Esophagus squamous epithelium (tissue), 5 donors: Measurements from ENCODE around the gene TRAK1. TPM values are rescaled to one million over a fixed set of nuclear protein-coding genes. Genes with fewer than 3 reads are reported as not detected.

Experiments used
- DNase-seq: peaks from one replicate; lab custom pipeline; 2025; lab: John Stamatoyannopoulos, UW
- H3K27ac ChIP-seq, 4 donors: fragments of 200-600 bp; sonication (generic); one replicate each; pipeline ENCODE4 v1.5.1; 2016 to 2019; ENCODE audit warnings: mild to moderate bottlenecking in 1 of 4
- H3K27me3 ChIP-seq, 4 donors: fragments of 200-600 bp; sonication (generic); 1 replicate in 3 of 4; 2 replicates in 1 of 4; pipeline versions ENCODE4 v1.5.1 to v1.6.0; 2017 to 2021; ENCODE audit warnings: antibody characterized with exemption in 1 of 4
- H3K36me3 ChIP-seq, 3 donors: fragments of 200-600 bp; sonication (generic); one replicate each; pipeline ENCODE4 v1.5.1; 2016 to 2019
- H3K4me1 ChIP-seq, 3 donors: fragments of 200-600 bp; sonication (generic); one replicate each; pipeline ENCODE4 v1.5.1; 2017 to 2019
- H3K4me3 ChIP-seq, 4 donors: fragments of 200-600 bp; sonication (generic); 1 replicate in 3 of 4; 2 replicates in 1 of 4; pipeline ENCODE4 v1.5.1; 2016 to 2019; ENCODE audit warnings: mild to moderate bottlenecking in 2 of 4, moderate library complexity in 1 of 4
- H3K9me3 ChIP-seq, 3 donors: fragments of 200-600 bp; sonication (generic); one replicate each; pipeline ENCODE4 v1.5.1; 2016 to 2019
- CTCF ChIP-seq, 6 experiments: fragments of 450-650 bp in 4 of 6; fragments of 200-600 bp in 2 of 6; sonication (generic) in 2 of 6; IDR thresholded peaks; one replicate each; pipeline ENCODE4 v1.5.1; 2016 to 2019; ENCODE audit warnings: antibody characterized with exemption in 6 of 6, mild to moderate bottlenecking in 4 of 6, moderate library complexity in 4 of 6
- POLR2A ChIP-seq, 4 donors: fragments of 450-650 bp; IDR thresholded peaks; one replicate each; pipeline ENCODE4 v1.6.1; 2017; ENCODE audit warnings: antibody characterized with exemption in 4 of 4, mild to moderate bottlenecking in 4 of 4, moderate library complexity in 3 of 4
- WGBS, 2 donors: methylation state at CpG; one replicate each; pipeline ENCODE4 v1.1.5; 2018; 5-methylcytosine and 5-hydroxymethylcytosine counted together
- intact Hi-C: fragments of 100-400 bp; cut with DNase I; formaldehyde crosslinking; loops from one replicate; pipeline ENCODE4 v1.15.0; 2022
- small RNA-seq, 4 donors: library from RNA; depleted of rRNA; stranded (forward); fragments of <200 nt; gene quantifications; one replicate each; pipeline ENCODE3, GENCODE V24; 2016
- total RNA-seq, 4 donors: library from RNA; depleted of rRNA; stranded (reverse); fragments of >200 nt; gene quantifications; one replicate each; pipeline ENCODE4 v1.1.0, GENCODE V29; 2016
- donor health status: DM: yes; HTN: yes; CAD: no.

The TRAK1 gene
- total RNA-seq, 4 donors from 2014 or later, result 31.8 to 40.6 (median 37.7) TPM

GRCh38 chr3:42273361-42273760 is 182.2 kb downstream of the TRAK1 start:
- TF ChIP-seq POLR2A (IDR thresholded peaks at IDR 0.05) (no peak), CTCF (IDR thresholded peaks at IDR 0.05) (no peak)
- no peak for DNase-seq
- Histone ChIP-seq H3K9me3 (no peaks in the 10 kb centered on the region), H3K4me1 (no peaks in the 10 kb centered on the region), H3K27me3 (peaks cover 0 to 38% (median 0%) of the 10 kb centered on the region in 4 donors), H3K4me3 (no peak overlapping the region), H3K36me3 (no peaks in the 10 kb centered on the region), H3K27ac (no peak overlapping the region)
- 46 to 57% methylated on average over 2 of the region's 2 CpGs for WGBS, 2 donors
- intact Hi-C loops, result no loop called here

DNA sequence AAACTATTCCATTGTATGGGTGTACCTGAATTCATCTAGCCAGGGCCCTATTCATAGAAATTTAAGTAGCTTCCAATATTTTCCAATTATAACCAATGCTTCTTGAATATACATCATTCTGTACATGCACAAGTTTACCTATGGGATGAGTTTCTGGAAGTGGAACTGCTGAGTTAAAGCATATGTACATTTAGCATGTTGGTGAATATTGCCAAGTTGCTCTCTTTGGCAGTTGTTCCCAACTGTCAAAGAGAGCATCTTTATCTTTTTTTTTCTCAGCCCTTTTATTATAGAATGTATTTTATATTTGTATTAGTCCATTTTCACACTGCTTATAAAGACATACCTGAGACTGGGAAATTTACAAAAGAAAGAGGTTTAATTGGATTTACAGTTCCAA is 183.1 kb downstream of the TRAK1 start:
- no peaks in the 10 kb centered on the region for H3K4me1 ChIP-seq
- H3K27me3 ChIP-seq, result peaks cover 0 to 33% (median 0%) of the 10 kb centered on the region in 4 donors
- no peak overlapping the region for H3K4me3 ChIP-seq
- H3K36me3 ChIP-seq, result no peaks in the 10 kb centered on the region
- no peak for DNase-seq
- no peak for TF ChIP-seq POLR2A (IDR thresholded peaks at IDR 0.05)
- no peak for TF ChIP-seq CTCF (IDR thresholded peaks at IDR 0.05)
- intact Hi-C loops, result no loop called here
- H3K27ac ChIP-seq, result no peak overlapping the region
- H3K9me3 ChIP-seq, result no peaks in the 10 kb centered on the region

- Histone ChIP-seq H3K4me3 (no peak overlapping the region), H3K9me3 (peaks cover 0 to 7% (median 2%) of the 10 kb centered on the region in 3 donors), H3K4me1 (no peaks in the 10 kb centered on the region), H3K36me3 (no peaks in the 10 kb centered on the region), H3K27ac (no peak overlapping the region), H3K27me3 (peaks cover 0 to 24% (median 0%) of the 10 kb centered on the region in 4 donors)
- intact Hi-C loops, result no loop called here
- DNase-seq, result no peak
- WGBS, 2 donors, result 33 to 44% methylated on average over 1 of the region's 1 CpG
- TF ChIP-seq CTCF (IDR thresholded peaks at IDR 0.05), result no peak
- no peak for TF ChIP-seq POLR2A (IDR thresholded peaks at IDR 0.05)
Measured at GRCh38 chr3:42275217-42275616, 184.1 kb downstream of the TRAK1 start.

Small RNA genes lying within 50 kb of the gene (small RNA-seq; reads per million reads assigned to genes)
- 0 reads per million in 4 donors for gene RNU4-78P

Other genes with a start within 250 kb of the TRAK1 start
- 10 to 100 TPM in 1 of 4 donors, 1 to 10 TPM in 3; 2.2 to 11.4 (median 7.9) TPM for gene ULK4, start 129.3 kb upstream of the TRAK1 start, total RNA-seq
- gene CCK, start 174.8 kb downstream of the TRAK1 start, total RNA-seq, result 1 to 10 TPM in 2 of 4 donors, not detected in 2; 1.9 to 3.1 TPM